ENCODE results near the gene BTRC.
"Not testable (repeated sequence)": the region's sequence is repeated elsewhere in the genome, so short reads cannot be mapped to it uniquely, and the experiment has no call there.

BTRC gene

DNA sequence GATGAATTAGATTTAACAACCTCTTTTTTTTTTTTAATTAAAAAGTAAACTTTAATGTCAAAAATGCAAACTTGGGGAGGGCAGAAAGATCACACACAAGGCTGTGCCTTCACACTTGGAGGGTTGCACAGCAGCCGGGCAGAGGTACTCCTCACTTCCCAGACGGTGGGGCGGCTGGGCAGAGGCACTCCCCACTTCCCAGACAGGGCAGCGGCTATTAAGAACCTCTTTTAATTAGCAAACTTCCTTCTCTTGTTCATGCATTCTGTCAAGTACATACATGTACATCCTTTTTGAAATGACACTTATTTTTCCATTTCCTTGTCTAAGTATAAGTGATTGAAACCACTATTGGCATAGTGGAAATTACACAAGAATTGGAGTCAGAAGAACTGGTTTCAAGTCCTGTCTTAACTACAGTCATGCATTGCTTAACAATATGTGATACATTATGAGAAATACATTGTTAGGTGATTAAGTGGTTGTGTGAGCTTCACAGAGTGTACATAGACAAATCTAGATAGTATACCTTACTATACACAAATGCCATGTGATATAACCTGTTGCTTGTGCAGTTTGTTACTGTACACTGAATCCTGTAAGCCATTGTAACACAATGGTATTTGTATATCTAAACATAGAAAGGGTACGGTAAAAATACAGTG is 26.5 kb downstream of the BTRC start:
- no peak for DNase-seq (ENCODE audit: extremely low spot score)
- CTCF ChIA-PET: no interaction called here
- TF ChIP-seq BHLHE40 (IDR thresholded peaks at IDR 0.05; ENCODE audit: borderline replicate concordance) (no peak), ARNT (IDR thresholded peaks at IDR 0.05) (no peak), SP1 (IDR thresholded peaks at IDR 0.05) (no peak), LEF1 (IDR thresholded peaks at IDR 0.05; ENCODE audit: borderline replicate concordance) (no peak)
- POLR2A ChIA-PET: no interaction called here

- ChIA-PET POLR2A (interaction anchor here (1.0 kb wide), 1 partner anchor 32 kb away, joined by 3 read pairs; no protein-coding TSS in a partner anchor), CTCF (interaction anchor here (0.5 kb wide), 1 partner anchor 15 kb away, joined by 3 read pairs; no protein-coding TSS in a partner anchor)
- no peak for DNase-seq (ENCODE audit: extremely low spot score)
- TF ChIP-seq HDGF (IDR thresholded peaks at IDR 0.05; ENCODE audit: borderline replicate concordance) (no peak), SUZ12 (IDR thresholded peaks at IDR 0.05) (no peak), L3MBTL2 (conservative IDR thresholded peaks at IDR 0.05) (no peak), ELF4 (IDR thresholded peaks at IDR 0.05) (no peak), NFRKB (IDR thresholded peaks at IDR 0.05) (no peak), ARNT (IDR thresholded peaks at IDR 0.05) (no peak), CTBP1 (IDR thresholded peaks at IDR 0.05; ENCODE audit: borderline replicate concordance) (no peak), ZNF384 (IDR thresholded peaks at IDR 0.05) (no peak), LEF1 (IDR thresholded peaks at IDR 0.05; ENCODE audit: borderline replicate concordance) (no peak), BHLHE40 (IDR thresholded peaks at IDR 0.05; ENCODE audit: borderline replicate concordance) (no peak), TARDBP (IDR thresholded peaks at IDR 0.05) (no peak), FOXA1 (IDR thresholded peaks at IDR 0.05) (no peak), FOXM1 (IDR thresholded peaks at IDR 0.05; ENCODE audit: borderline replicate concordance) (no peak), PKNOX1 (IDR thresholded peaks at IDR 0.05) (no peak), SP1 (IDR thresholded peaks at IDR 0.05) (no peak), FOXK2 (IDR thresholded peaks at IDR 0.05) (no peak)
These were observed 32.1 kb downstream of the BTRC start for GRCh38 chr10:101385866-101386658.

GRCh38 chr10:101386659-101387259 is 32.8 kb downstream of the BTRC start:
- CTCF ChIA-PET: interaction anchor here (0.5 to 0.6 kb wide), 2 partner anchors 15 to 337 kb away, joined by 3 read pairs; no protein-coding TSS in a partner anchor
- TF ChIP-seq CTBP1 (IDR thresholded peaks at IDR 0.05; ENCODE audit: borderline replicate concordance) (no peak), PKNOX1 (IDR thresholded peaks at IDR 0.05) (peak; percentile 57)
- DNase-seq (ENCODE audit: extremely low spot score): no peak
- POLR2A ChIA-PET: interaction anchor here (1.0 kb wide), 1 partner anchor 32 kb away, joined by 3 read pairs; no protein-coding TSS in a partner anchor

DNA sequence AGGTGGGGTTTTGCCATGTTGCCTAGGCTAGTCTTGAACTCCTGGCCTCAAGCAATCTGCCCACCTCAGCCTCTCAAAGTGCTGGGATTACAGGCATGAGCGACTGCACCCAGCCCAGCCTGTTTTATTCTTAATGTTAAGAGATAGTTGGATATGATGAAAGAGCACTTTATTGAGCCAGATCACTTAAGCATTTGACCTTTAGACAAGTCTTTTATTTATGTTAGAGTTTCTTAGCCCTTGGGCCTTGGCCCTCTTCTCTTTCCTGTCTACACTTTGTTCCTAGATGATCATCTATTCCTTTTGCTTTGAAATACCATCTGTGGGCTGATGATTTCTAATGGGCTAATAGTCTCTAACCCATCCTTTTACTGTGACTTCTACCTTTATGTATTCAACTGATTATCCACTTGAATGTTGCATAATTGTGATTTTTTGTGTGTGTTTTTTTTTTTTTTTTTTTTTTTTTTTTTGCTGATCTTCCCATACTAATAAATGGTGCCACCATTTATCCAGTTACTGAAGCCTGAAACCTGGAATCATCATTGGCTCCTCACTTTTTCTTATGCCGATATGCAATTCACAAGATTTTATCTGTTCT is 34.8 kb downstream of the BTRC start:
- CTCF ChIA-PET: no interaction called here
- POLR2A ChIA-PET: no interaction called here
- no peak for DNase-seq (ENCODE audit: extremely low spot score)
- TF ChIP-seq CTBP1 (IDR thresholded peaks at IDR 0.05; ENCODE audit: borderline replicate concordance) (no peak), ZNF384 (IDR thresholded peaks at IDR 0.05) (peak; percentile 79)

- CTCF ChIA-PET, POLR2A ChIA-PET: not testable (repeated sequence)
- peak; percentile 91 for TF ChIP-seq ZNF384 (IDR thresholded peaks at IDR 0.05)
- peak; percentile 33 for DNase-seq (ENCODE audit: extremely low spot score)
These were observed 35.6 kb downstream of the BTRC start for GRCh38 chr10:101389532-101389931.

DNA sequence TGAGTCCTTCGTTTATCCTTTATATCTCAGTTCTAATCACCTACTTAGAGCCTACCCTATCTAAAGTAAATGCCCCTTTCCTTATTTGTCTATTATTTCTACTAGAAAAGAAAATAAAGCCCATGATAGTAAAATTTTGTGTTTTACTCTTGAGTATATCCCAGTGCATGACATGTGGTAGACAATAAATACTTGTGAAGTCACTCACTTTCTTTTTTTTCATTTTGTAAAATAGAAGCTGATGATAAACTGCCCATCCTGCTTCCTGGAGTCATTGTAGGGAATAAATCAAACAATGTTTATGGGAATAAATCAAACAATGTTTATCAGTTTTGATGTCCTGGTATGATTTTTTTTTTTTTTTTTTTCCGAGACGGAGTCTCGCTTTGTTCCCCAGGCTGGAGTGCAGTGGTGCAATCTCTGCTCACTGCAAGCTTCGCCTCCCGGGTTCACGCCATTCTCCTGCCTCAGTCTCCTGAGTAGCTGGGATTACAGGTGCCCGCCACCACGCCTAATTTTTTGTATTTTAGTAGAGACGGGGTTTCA is 36.1 kb downstream of the BTRC start:
- ChIA-PET POLR2A (no interaction called here), CTCF (interaction anchor here (0.6 kb wide), 1 partner anchor 63 kb away, joined by 3 read pairs; no protein-coding TSS in a partner anchor)
- no peak for DNase-seq (ENCODE audit: extremely low spot score)
- TF ChIP-seq ZNF384 (IDR thresholded peaks at IDR 0.05) (peak; percentile 83), NFRKB (IDR thresholded peaks at IDR 0.05) (no peak), PKNOX1 (IDR thresholded peaks at IDR 0.05) (peak; percentile 49)
